Neural progenitor cell (in vitro differentiated cells): ENCODE measurements around the gene PRRT2.

Source experiments
- EZH2 ChIP-seq: fragments of 200-600 bp; sonication (generic); IDR thresholded peaks from 2 replicates; pipeline ENCODE4 v1.6.1; 2017; ENCODE audit warnings: antibody characterized with exemption, mild to moderate bottlenecking, moderate library complexity
- EZH2phosphoT487 ChIP-seq: fragments of 200-600 bp; sonication (generic); IDR thresholded peaks from 2 replicates; pipeline ENCODE4 v1.6.1; 2017; ENCODE audit warnings: antibody characterized with exemption
- TF ChIP-seq, protein P1 (sequence below): fragments of 200-600 bp; sonication (generic); IDR thresholded peaks from 2 replicates; pipeline ENCODE4 v1.5.1; 2017; ENCODE audit warnings: antibody characterized with exemption, mild to moderate bottlenecking

DNA sequence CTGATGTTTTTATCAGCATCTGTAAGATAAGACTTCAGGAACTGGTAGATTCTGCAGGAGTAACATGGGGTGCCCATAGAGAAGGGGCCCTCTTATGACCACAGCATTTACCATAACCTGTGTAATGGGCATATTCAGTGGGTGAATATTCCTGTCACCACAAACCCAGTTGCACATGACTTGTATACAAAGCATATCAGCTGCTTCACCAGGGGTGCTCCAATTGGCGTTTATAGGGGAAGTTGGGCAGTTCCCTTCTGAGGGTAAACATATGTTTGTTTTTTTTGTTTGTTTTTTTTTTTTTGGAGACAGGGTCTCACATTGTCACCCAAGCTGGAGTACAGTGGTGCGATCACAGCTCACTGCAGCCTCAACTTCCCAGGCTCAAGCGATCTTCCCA lies 45.4 kb upstream of the PRRT2 start:
- TF ChIP-seq, protein P1, sequence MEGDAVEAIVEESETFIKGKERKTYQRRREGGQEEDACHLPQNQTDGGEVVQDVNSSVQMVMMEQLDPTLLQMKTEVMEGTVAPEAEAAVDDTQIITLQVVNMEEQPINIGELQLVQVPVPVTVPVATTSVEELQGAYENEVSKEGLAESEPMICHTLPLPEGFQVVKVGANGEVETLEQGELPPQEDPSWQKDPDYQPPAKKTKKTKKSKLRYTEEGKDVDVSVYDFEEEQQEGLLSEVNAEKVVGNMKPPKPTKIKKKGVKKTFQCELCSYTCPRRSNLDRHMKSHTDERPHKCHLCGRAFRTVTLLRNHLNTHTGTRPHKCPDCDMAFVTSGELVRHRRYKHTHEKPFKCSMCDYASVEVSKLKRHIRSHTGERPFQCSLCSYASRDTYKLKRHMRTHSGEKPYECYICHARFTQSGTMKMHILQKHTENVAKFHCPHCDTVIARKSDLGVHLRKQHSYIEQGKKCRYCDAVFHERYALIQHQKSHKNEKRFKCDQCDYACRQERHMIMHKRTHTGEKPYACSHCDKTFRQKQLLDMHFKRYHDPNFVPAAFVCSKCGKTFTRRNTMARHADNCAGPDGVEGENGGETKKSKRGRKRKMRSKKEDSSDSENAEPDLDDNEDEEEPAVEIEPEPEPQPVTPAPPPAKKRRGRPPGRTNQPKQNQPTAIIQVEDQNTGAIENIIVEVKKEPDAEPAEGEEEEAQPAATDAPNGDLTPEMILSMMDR = no peak
- TF ChIP-seq EZH2 (no peak), EZH2phosphoT487 (no peak)
